ENCODE measurements around the gene CSNK2A3.

GRCh38 chr11:11356842-11357241, 3.8 kb upstream of the CSNK2A3 start:
- TF ChIP-seq, protein P1, sequence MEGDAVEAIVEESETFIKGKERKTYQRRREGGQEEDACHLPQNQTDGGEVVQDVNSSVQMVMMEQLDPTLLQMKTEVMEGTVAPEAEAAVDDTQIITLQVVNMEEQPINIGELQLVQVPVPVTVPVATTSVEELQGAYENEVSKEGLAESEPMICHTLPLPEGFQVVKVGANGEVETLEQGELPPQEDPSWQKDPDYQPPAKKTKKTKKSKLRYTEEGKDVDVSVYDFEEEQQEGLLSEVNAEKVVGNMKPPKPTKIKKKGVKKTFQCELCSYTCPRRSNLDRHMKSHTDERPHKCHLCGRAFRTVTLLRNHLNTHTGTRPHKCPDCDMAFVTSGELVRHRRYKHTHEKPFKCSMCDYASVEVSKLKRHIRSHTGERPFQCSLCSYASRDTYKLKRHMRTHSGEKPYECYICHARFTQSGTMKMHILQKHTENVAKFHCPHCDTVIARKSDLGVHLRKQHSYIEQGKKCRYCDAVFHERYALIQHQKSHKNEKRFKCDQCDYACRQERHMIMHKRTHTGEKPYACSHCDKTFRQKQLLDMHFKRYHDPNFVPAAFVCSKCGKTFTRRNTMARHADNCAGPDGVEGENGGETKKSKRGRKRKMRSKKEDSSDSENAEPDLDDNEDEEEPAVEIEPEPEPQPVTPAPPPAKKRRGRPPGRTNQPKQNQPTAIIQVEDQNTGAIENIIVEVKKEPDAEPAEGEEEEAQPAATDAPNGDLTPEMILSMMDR (conservative IDR thresholded peaks at IDR 0.05; ENCODE audit: low read depth, low read length) = no peak
- TF ChIP-seq EZH2 (IDR thresholded peaks at IDR 0.05; ENCODE audit: low read length, unreplicated experiment) = no peak
- no peak for TF ChIP-seq EZH2phosphoT487 (IDR thresholded peaks at IDR 0.05; ENCODE audit: borderline replicate concordance, low read length)
